Prostate gland (tissue), 2 donors: ENCODE results near the gene MYO9A.
"Not testable (repeated sequence)": the region's sequence is repeated elsewhere in the genome, so short reads cannot be mapped to it uniquely, and the experiment has no call there.

Source experiments
- POLR2A ChIP-seq: fragments of 450-650 bp; IDR thresholded peaks from one replicate; pipeline ENCODE4 v1.6.1; 2016; ENCODE audit warnings: antibody characterized with exemption, mild to moderate bottlenecking
- POLR2AphosphoS5 ChIP-seq: sonication (generic); formaldehyde crosslinking; IDR thresholded peaks from one replicate; pipeline ENCODE4 v1.6.1; 2017; ENCODE audit warnings: antibody characterized with exemption
- TF ChIP-seq, protein P1 (sequence below), 4 experiments: fragments of 200-600 bp in 2 of 4; fragments of 450-650 bp in 2 of 4; sonication (generic) in 2 of 4; IDR thresholded peaks; 1 replicate in 3 of 4; 2 replicates in 1 of 4; pipeline ENCODE4 v1.5.1; 2016 to 2019; ENCODE audit warnings: antibody characterized with exemption in 4 of 4, mild to moderate bottlenecking in 2 of 4, moderate library complexity in 2 of 4

DNA sequence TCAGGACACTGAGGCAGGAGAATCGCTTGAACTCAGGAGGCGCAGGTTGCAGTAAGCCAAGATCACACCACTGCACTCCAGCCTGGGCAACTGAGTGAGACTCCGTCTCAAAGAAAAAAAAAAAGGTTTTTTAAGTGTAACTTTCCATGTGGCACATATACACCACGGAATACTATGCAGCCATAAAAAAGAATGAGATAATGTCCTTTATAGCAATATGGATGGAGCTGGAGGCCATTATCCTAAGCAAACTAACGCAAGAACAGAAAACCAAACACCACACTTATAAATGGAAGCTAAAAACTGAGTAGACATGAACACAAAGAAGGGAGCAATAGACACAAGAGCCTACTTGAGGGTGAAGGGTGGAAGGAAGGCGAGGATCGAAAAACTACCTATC lies 64.7 kb downstream of the MYO9A start:
- TF ChIP-seq, protein P1, sequence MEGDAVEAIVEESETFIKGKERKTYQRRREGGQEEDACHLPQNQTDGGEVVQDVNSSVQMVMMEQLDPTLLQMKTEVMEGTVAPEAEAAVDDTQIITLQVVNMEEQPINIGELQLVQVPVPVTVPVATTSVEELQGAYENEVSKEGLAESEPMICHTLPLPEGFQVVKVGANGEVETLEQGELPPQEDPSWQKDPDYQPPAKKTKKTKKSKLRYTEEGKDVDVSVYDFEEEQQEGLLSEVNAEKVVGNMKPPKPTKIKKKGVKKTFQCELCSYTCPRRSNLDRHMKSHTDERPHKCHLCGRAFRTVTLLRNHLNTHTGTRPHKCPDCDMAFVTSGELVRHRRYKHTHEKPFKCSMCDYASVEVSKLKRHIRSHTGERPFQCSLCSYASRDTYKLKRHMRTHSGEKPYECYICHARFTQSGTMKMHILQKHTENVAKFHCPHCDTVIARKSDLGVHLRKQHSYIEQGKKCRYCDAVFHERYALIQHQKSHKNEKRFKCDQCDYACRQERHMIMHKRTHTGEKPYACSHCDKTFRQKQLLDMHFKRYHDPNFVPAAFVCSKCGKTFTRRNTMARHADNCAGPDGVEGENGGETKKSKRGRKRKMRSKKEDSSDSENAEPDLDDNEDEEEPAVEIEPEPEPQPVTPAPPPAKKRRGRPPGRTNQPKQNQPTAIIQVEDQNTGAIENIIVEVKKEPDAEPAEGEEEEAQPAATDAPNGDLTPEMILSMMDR (IDR thresholded peaks at IDR 0.05) = not testable (repeated sequence)
- not testable (repeated sequence) for TF ChIP-seq POLR2AphosphoS5, POLR2A
